IMR-90 (cell line): Measurements from ENCODE around the gene ZCCHC24. TPM values are rescaled to one million over a fixed set of nuclear protein-coding genes. Genes with fewer than 3 reads are reported as not detected.

Experiments used
- ATAC-seq: fragments of 200-7000 bp; cut with Tn5 transposase; 2 replicates; pipeline ENCODE4 v1.9.1; 2020; ENCODE audit warnings: low read depth, mild to moderate bottlenecking, moderate library complexity
- BruUV-seq: library from RNA; stranded (reverse); fragments of 400-500 nt; replicated peaks from 2 replicates; lab custom pipeline; 2021; lab: Mats Ljungman, UMichigan
- CTCF ChIA-PET: fragments of 300-600 bp; formaldehyde crosslinking; extraction: SDS; loops from one replicate; lab custom pipeline; 2021; ENCODE audit warnings: antibody characterized with exemption; lab: Yijun Ruan, JAX
- POLR2A ChIA-PET: fragments of 300-600 bp; sonication (Branson Sonifier 250); formaldehyde crosslinking; loops from one replicate; lab custom pipeline; 2022; ENCODE audit warnings: antibody characterized with exemption; ENCODE audit not compliant: unreplicated experiment; lab: Charles Lee
- DNase-seq: peaks from one replicate; pipeline ENCODE4 v3.0.0; 2013
- H2AFZ ChIP-seq: replicated peaks from 2 replicates; pipeline ENCODE3; 2013; ENCODE audit warnings: low read length, mild to moderate bottlenecking; ENCODE audit not compliant: poor library complexity
- H2AK5ac ChIP-seq: 2 replicates; pipeline ENCODE4 v1.6.1; 2013; ENCODE audit warnings: low read depth, low read length, inconsistent platforms
- H2AK9ac ChIP-seq: replicated peaks from 2 replicates; pipeline ENCODE3; 2013; ENCODE audit warnings: mild to moderate bottlenecking, low read depth, low read length, moderate library complexity; ENCODE audit not compliant: poor library complexity
- H2BK120ac ChIP-seq: 2 replicates; pipeline ENCODE4 v1.6.1; 2013; ENCODE audit warnings: low read depth, low read length, inconsistent platforms
- H2BK15ac ChIP-seq: 3 replicates; pipeline ENCODE4 v1.6.1; 2013; ENCODE audit warnings: low read depth, low read length, inconsistent platforms
- H2BK20ac ChIP-seq: 2 replicates; pipeline ENCODE4 v1.6.1; 2013; ENCODE audit warnings: low read depth, mild to moderate bottlenecking, inconsistent platforms, low read length, moderate library complexity
- H2BK5ac ChIP-seq: 2 replicates; pipeline ENCODE4 v1.6.1; 2013; ENCODE audit warnings: mild to moderate bottlenecking, low read depth, low read length, inconsistent platforms; ENCODE audit not compliant: poor library complexity, severe bottlenecking
- H3K14ac ChIP-seq: replicated peaks from 2 replicates; pipeline ENCODE4 v1.6.1; 2013; ENCODE audit warnings: low read depth, low read length, inconsistent platforms
- H3K18ac ChIP-seq: 2 replicates; pipeline ENCODE4 v1.6.1; 2013; ENCODE audit warnings: low read depth, low read length, control low read depth
- H3K23ac ChIP-seq: 2 replicates; pipeline ENCODE4 v1.6.1; 2013; ENCODE audit warnings: low read depth, low read length, inconsistent platforms
- H3K27ac ChIP-seq: 2 replicates; pipeline ENCODE4 v1.5.1; 2013; ENCODE audit warnings: mild to moderate bottlenecking, control low read depth, low read length; ENCODE audit not compliant: insufficient read depth
- H3K27me3 ChIP-seq: 2 replicates; pipeline ENCODE4 v1.6.1; 2013; ENCODE audit warnings: low read length; ENCODE audit not compliant: control insufficient read depth, insufficient read depth
- H3K36me3 ChIP-seq: 2 replicates; pipeline ENCODE4 v1.6.1; 2013; ENCODE audit warnings: low read length, mixed read lengths; ENCODE audit not compliant: control insufficient read depth, insufficient read depth
- H3K4ac ChIP-seq: 2 replicates; pipeline ENCODE4 v1.6.1; 2013; ENCODE audit warnings: low read depth, low read length, inconsistent platforms
- H3K4me1 ChIP-seq: 2 replicates; pipeline ENCODE4 v1.6.1; 2013; ENCODE audit warnings: low read length, mixed read lengths; ENCODE audit not compliant: control insufficient read depth, insufficient read depth
- H3K4me2 ChIP-seq: 2 replicates; pipeline ENCODE4 v1.6.1; 2013; ENCODE audit warnings: low read depth, mild to moderate bottlenecking, control low read depth, low read length, moderate library complexity
- H3K4me3 ChIP-seq: 2 replicates; pipeline ENCODE4 v1.5.1; 2013; ENCODE audit warnings: low read depth, mild to moderate bottlenecking, control low read depth, low read length, moderate library complexity; ENCODE audit not compliant: insufficient read depth
- H3K56ac ChIP-seq: 2 replicates; pipeline ENCODE4 v1.6.1; 2013; ENCODE audit warnings: low read length, inconsistent platforms; ENCODE audit not compliant: insufficient read depth; ENCODE audit errors: extremely low read depth
- H3K79me1 ChIP-seq, 2 experiments: 2 replicates each; pipeline ENCODE4 v1.6.1; 2013; ENCODE audit warnings: low read length in 2 of 2, inconsistent platforms in 1 of 2, low read depth in 1 of 2
- H3K9ac ChIP-seq: 2 replicates; pipeline ENCODE4 v1.6.1; 2013; ENCODE audit warnings: low read depth, low read length, control low read depth
- H3K9me1 ChIP-seq: 2 replicates; pipeline ENCODE4 v1.6.1; 2013; ENCODE audit warnings: low read length, inconsistent platforms; ENCODE audit not compliant: insufficient read depth
- H3K9me3 ChIP-seq: 2 replicates; pipeline ENCODE4 v1.6.1; 2013; ENCODE audit warnings: low read length; ENCODE audit not compliant: control insufficient read depth, insufficient read depth
- H4K20me1 ChIP-seq: 2 replicates; pipeline ENCODE4 v1.6.1; 2013; ENCODE audit warnings: low read length, inconsistent platforms; ENCODE audit not compliant: insufficient read depth
- H4K5ac ChIP-seq: 2 replicates; pipeline ENCODE4 v1.6.1; 2013; ENCODE audit warnings: mild to moderate bottlenecking, low read depth, low read length, control low read depth
- H4K8ac ChIP-seq, 2 experiments: 2 replicates each; pipeline ENCODE4 v1.6.1; 2013; ENCODE audit warnings: low read depth in 2 of 2, low read length in 2 of 2, control low read depth in 1 of 2, inconsistent platforms in 1 of 2
- H4K91ac ChIP-seq: 2 replicates; pipeline ENCODE4 v1.6.1; 2013; ENCODE audit warnings: low read depth, low read length, inconsistent platforms; ENCODE audit not compliant: insufficient read depth
- MAFK ChIP-seq: IDR thresholded peaks from 2 replicates; pipeline ENCODE4 v1.6.1; 2012; ENCODE audit warnings: low read depth, low read length, improper control_type of control experiment
- NFE2L2 ChIP-seq: fragments of 150-350 bp; IDR thresholded peaks from 2 replicates; pipeline ENCODE4 v1.6.1; 2016; ENCODE audit warnings: low read depth, mild to moderate bottlenecking, low read length
- USF2 ChIP-seq: fragments of 150-350 bp; IDR thresholded peaks from 2 replicates; pipeline ENCODE4 v1.6.1; 2017; ENCODE audit warnings: mild to moderate bottlenecking, antibody characterized with exemption, low read length, low read depth
- WGBS, 2 experiments: methylation state at CpG; one replicate each; pipeline versions ENCODE4 v1.1.5 to v1.1.7; 2013; ENCODE audit warnings: missing lambda C conversion rate in 2 of 2; ENCODE audit not compliant: insufficient read length in 1 of 2; ENCODE audit errors: extremely low coverage in 2 of 2; 5-methylcytosine and 5-hydroxymethylcytosine counted together
- dilution Hi-C: fragments of 300-500 bp; cut with HindIII; formaldehyde crosslinking; loops from one replicate; pipeline ENCODE4 v1.14.3; 2018; ENCODE audit warnings: low sequenced_read_pairs; ENCODE audit not compliant: unreplicated experiment
- in situ Hi-C: fragments of 300-500 bp; cut with MboI; formaldehyde crosslinking; loops from 3 replicates; pipeline ENCODE4 v1.14.3; 2019; ENCODE audit warnings: low sequenced_read_pairs, inconsistent platforms, mixed read lengths
- intact Hi-C: fragments of 100-400 bp; cut with micrococcal nuclease; formaldehyde crosslinking; loops from 2 replicates; pipeline ENCODE4 v1.10.0; 2022
- polyA plus RNA-seq, 3 experiments: library from polyadenylated mRNA; depleted of rRNA; stranded (reverse); fragments of >200 nt; gene quantifications; 2 replicates each; pipeline ENCODE4 v1.2.3, GENCODE V29; 2012; ENCODE audit warnings: low replicate concordance in 1 of 3
- total RNA-seq: library from RNA; depleted of rRNA; stranded (reverse); fragments of >200 nt; gene quantifications from 2 replicates; pipeline ENCODE4 v1.2.3, GENCODE V29; 2012

The ZCCHC24 gene
- total and polyA plus RNA-seq, 2 of the 4 experiments (the other 2 are of a cell fraction), result 15.1 to 25.9 TPM

- no peak for TF ChIP-seq NFE2L2
- no peak for TF ChIP-seq MAFK
- no peak for TF ChIP-seq USF2
- Histone ChIP-seq H3K9ac (no peak overlapping the region), H3K36me3 (peaks cover 59% of the 10 kb centered on the region), H4K91ac (no peak overlapping the region), H3K4ac (no peak overlapping the region), H3K4me2 (no peak overlapping the region), H2BK5ac (no peak overlapping the region), H3K27me3 (no peaks in the 10 kb centered on the region), H3K4me3 (no peak overlapping the region), H2AK5ac (no peak overlapping the region), H2BK15ac (no peak overlapping the region), H4K8ac (no peak overlapping the region), H3K79me1 (peaks cover 43 to 55% of the 10 kb centered on the region in 2 experiments), H3K14ac (no peak overlapping the region), H3K23ac (no peak overlapping the region), H4K5ac (no peak overlapping the region), H4K20me1 (0 out of 2 replicates have a peak, but pooled peaks cover 3% of the 10 kb centered on the region), H2AFZ (no peak overlapping the region), H3K27ac (no peak overlapping the region), H3K18ac (no peak overlapping the region), H3K9me3 (no peaks in the 10 kb centered on the region), H2BK20ac (no peak overlapping the region), H3K56ac (no peak overlapping the region), H3K9me1 (peaks cover 8% of the 10 kb centered on the region; the same call in 1 of the 2 replicates), H3K4me1 (peaks cover 3% of the 10 kb centered on the region; the same call in 1 of the 2 replicates), H2AK9ac (no peak overlapping the region), H2BK120ac (no peak overlapping the region)
- in situ Hi-C loops, result loop anchor here (25.0 kb wide), 1 partner anchor 95 kb away; no protein-coding TSS in a partner anchor
- no peak for DNase-seq
- no peak for ATAC-seq
- POLR2A ChIA-PET, result no interaction called here
- CTCF ChIA-PET, result no interaction called here
- 85% methylated on average over 4 of the region's 6 CpGs; no CpG with 5 or more reads in 1 of the 2 experiments for WGBS, 2 experiments
- BruUV-seq, result no TSS peak
- dilution Hi-C loops, result no loop called here
- intact Hi-C loops, result no loop called here
Observed at GRCh38 chr10:79392506-79393176, 52.8 kb downstream of the ZCCHC24 start.
